B cell (primary cell): ENCODE results near the gene IARS1. TPM values are rescaled to one million over a fixed set of nuclear protein-coding genes. Genes with fewer than 3 reads are reported as not detected.

ENCODE experiments used
- ATAC-seq: fragments of 200-7000 bp; cut with Tn5 transposase; one replicate; pipeline ENCODE4 v1.10.0; 2021; ENCODE audit warnings: low read depth, mild to moderate bottlenecking, moderate number of reproducible peaks, moderate library complexity
- CTCF ChIA-PET: fragments of 350-600 bp; sonication (Branson Sonifier 250); formaldehyde crosslinking; loops from one replicate; lab custom pipeline; 2021; ENCODE audit warnings: antibody characterized with exemption, inconsistent platforms; lab: Charles Lee
- POLR2A ChIA-PET: fragments of 350-600 bp; sonication (Branson Sonifier 250); formaldehyde crosslinking; loops from one replicate; lab custom pipeline; 2021; ENCODE audit warnings: antibody characterized with exemption; lab: Charles Lee
- DNase-seq: peaks from one replicate; pipeline ENCODE4 v3.0.0; 2013
- H2AFZ ChIP-seq: 2 replicates; pipeline ENCODE4 v1.6.1; 2012; ENCODE audit warnings: mild to moderate bottlenecking, low read depth, low read length; ENCODE audit not compliant: insufficient read depth, poor library complexity, severe bottlenecking
- H3K27ac ChIP-seq, 2 donors: 1 replicate in 1 of 2; 2 replicates in 1 of 2; pipeline ENCODE4 v1.5.1; 2012 to 2013; ENCODE audit warnings: low read length in 2 of 2, mild to moderate bottlenecking in 2 of 2, moderate library complexity in 1 of 2
- H3K27me3 ChIP-seq, 4 experiments: fragments of 200-600 bp in 1 of 4; sonication (generic) in 1 of 4; replicated peaks in 1 of 4; 1 replicate in 2 of 4; 2 replicates in 2 of 4; pipeline versions ENCODE4 v1.6.1 to v1.7.0; 2013 to 2016; ENCODE audit warnings: low read length in 3 of 4, mild to moderate bottlenecking in 2 of 4, mixed read lengths in 1 of 4, moderate library complexity in 1 of 4; ENCODE audit not compliant: insufficient read depth in 4 of 4, control insufficient read depth in 3 of 4; ENCODE audit errors: control extremely low read depth in 1 of 4
- H3K36me3 ChIP-seq, 2 experiments: replicated peaks in 1 of 2; 1 replicate in 1 of 2; 2 replicates in 1 of 2; pipeline versions ENCODE4 v1.6.1 to v1.7.1; 2013; ENCODE audit warnings: low read length in 1 of 2; ENCODE audit not compliant: insufficient read depth in 2 of 2, control insufficient read depth in 1 of 2; ENCODE audit errors: control extremely low read depth in 1 of 2, extremely low read depth in 1 of 2
- H3K4me1 ChIP-seq, 2 donors: fragments of 200-600 bp in 1 of 2; sonication (generic) in 1 of 2; 1 replicate in 1 of 2; 2 replicates in 1 of 2; pipeline versions ENCODE4 v1.5.1 to v1.6.1; 2013 to 2017; ENCODE audit warnings: low read length in 2 of 2; ENCODE audit not compliant: control insufficient read depth in 2 of 2, insufficient read depth in 2 of 2
- H3K4me2 ChIP-seq: replicated peaks from 2 replicates; pipeline ENCODE3; 2012; ENCODE audit warnings: mild to moderate bottlenecking, low read depth, low read length; ENCODE audit not compliant: poor library complexity, severe bottlenecking
- H3K4me3 ChIP-seq, 5 experiments: fragments of 200-600 bp in 1 of 5; sonication (generic) in 1 of 5; 1 replicate in 3 of 5; 2 replicates in 2 of 5; pipeline versions ENCODE4 v1.5.1 to v1.7.0; 2011 to 2016; ENCODE audit warnings: low read length in 4 of 5, mild to moderate bottlenecking in 4 of 5, low read depth in 2 of 5, control low read depth in 1 of 5, moderate library complexity in 1 of 5; ENCODE audit not compliant: insufficient read depth in 1 of 5; ENCODE audit errors: control extremely low read depth in 1 of 5, extremely low read depth in 1 of 5
- H3K79me2 ChIP-seq: fragments of 200-600 bp; sonication (generic); one replicate; pipeline ENCODE4 v1.6.0; 2016; ENCODE audit warnings: low read length; ENCODE audit not compliant: control insufficient read depth, insufficient read depth
- H3K9ac ChIP-seq: fragments of 200-600 bp; sonication (generic); 2 replicates; pipeline ENCODE4 v1.6.1; 2017; ENCODE audit warnings: mild to moderate bottlenecking, low read length, moderate library complexity
- H3K9me3 ChIP-seq, 3 donors: one replicate each; pipeline versions ENCODE4 v1.6.1 to v1.7.1; 2013; ENCODE audit warnings: low read length in 2 of 3; ENCODE audit not compliant: control insufficient read depth in 2 of 3, insufficient read depth in 1 of 3; ENCODE audit errors: control extremely low read depth in 1 of 3
- H4K20me1 ChIP-seq: 2 replicates; pipeline ENCODE4 v1.6.0; 2012; ENCODE audit warnings: mild to moderate bottlenecking, low read length; ENCODE audit not compliant: insufficient read depth, control insufficient read depth, poor library complexity, severe bottlenecking
- H3K27ac Mint-ChIP-seq: one replicate; pipeline ENCODE4 v1.8.0; 2021; ENCODE audit warnings: mixed read lengths
- H3K27me3 Mint-ChIP-seq: one replicate; pipeline ENCODE4 v1.8.0; 2021; ENCODE audit warnings: mixed read lengths
- H3K4me1 Mint-ChIP-seq: one replicate; pipeline ENCODE4 v1.8.0; 2021; ENCODE audit warnings: mixed read lengths
- H3K4me3 Mint-ChIP-seq: one replicate; pipeline ENCODE4 v1.8.0; 2021; ENCODE audit warnings: mixed read lengths
- H3K9me3 Mint-ChIP-seq: one replicate; pipeline ENCODE4 v1.8.0; 2022; ENCODE audit warnings: mixed read lengths; ENCODE audit not compliant: insufficient read depth
- EZH2 ChIP-seq: IDR thresholded peaks from 2 replicates; pipeline ENCODE4 v1.6.1; 2012; ENCODE audit warnings: borderline replicate concordance, low read depth, mild to moderate bottlenecking, moderate library complexity, low read length; ENCODE audit not compliant: insufficient read depth, poor library complexity, severe bottlenecking
- WGBS: methylation state at CpG from one replicate; pipeline ENCODE4 v1.1.5; 2013; ENCODE audit warnings: missing lambda C conversion rate; ENCODE audit not compliant: insufficient coverage; 5-methylcytosine and 5-hydroxymethylcytosine counted together
- intact Hi-C: fragments of 100-400 bp; cut with micrococcal nuclease; formaldehyde crosslinking; loops from one replicate; pipeline ENCODE4 v1.10.0; 2022
- polyA plus RNA-seq: library from polyadenylated mRNA; depleted of rRNA; stranded (reverse); fragments of >200 nt; gene quantifications from 2 replicates; pipeline ENCODE4 v1.2.3, GENCODE V29; 2012
- total RNA-seq, 2 donors: library from RNA; stranded (reverse); fragments of 120-200 nt in 1 of 2; gene quantifications; 1 replicate in 1 of 2; 2 replicates in 1 of 2; pipeline versions ENCODE4 v1.2.3 to v1.2.4, GENCODE V29; 2013 to 2022
- TF ChIP-seq, protein P1 (sequence below): fragments of 200-600 bp; IDR thresholded peaks from one replicate; pipeline ENCODE4 v1.8.0; 2022; ENCODE audit warnings: antibody characterized with exemption, mild to moderate bottlenecking

Gene IARS1
- total and polyA plus RNA-seq, 2 donors (not counting 1 experiment from before 2014, with no cell fraction given), result 31.6 to 82.8 TPM

DNA sequence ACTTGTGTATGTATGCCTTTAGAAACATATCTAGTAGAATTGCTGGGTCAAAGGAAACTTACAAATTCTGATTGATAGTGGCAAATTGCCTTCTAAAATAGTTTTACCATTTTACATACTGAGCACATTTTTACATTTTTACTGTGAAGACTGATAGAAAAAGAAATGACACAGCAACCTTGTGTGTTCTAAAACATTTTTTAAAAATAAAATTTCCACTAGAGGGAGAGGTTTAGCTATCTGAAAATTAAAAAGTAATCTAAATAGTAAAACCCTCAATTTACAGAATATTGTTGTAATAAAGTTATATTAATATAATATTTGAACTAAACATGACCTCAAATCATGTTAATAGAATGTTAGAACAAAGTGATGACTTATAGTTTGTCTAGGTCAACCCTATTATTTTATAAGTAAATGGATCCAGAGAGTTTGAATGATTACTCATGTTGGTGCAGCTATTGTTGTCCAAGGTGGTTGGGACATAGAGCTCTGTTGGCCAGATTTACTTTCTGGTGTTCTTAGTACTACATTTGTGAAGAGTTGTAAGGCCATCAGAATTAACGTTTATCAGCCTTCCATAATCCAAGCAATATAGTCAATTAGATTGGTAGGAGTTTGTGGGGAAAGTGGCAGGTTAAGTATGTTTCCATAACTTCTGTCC, 49.5 kb upstream of the IARS1 start:
- H3K36me3 ChIP-seq, result peaks cover 8 to 14% of the 10 kb centered on the region in 2 experiments
- no peak for ATAC-seq

DNA sequence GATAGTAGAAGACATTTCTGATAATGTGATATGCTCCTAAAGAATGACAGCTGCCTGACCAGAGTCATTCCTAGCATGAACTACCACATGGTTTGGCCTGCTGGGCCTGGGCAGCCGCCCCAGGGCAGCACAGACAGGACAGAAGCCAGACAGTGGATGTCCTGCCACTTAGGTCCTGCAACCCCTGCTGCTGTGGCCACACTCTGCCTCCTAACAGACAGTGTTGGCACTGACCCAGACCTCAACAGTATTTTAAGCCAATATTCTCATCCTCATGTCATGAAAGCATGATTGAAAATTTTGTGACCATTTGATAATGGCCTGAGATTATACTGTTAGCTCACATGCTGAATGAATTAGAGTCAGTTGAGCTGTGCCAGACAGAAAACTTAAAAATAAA, 48.1 kb upstream of the IARS1 start:
- Histone ChIP-seq H3K79me2 (no peaks in the 10 kb centered on the region), H3K9me3 (peaks cover 0 to 6% (median 0%) of the 10 kb centered on the region in 3 donors), H4K20me1 (no peaks in the 10 kb centered on the region), H3K4me1 (no peaks in the 10 kb centered on the region), H2AFZ (no peak overlapping the region), H3K27ac (no peak overlapping the region), H3K36me3 (peaks cover 12 to 14% of the 10 kb centered on the region in 2 experiments), H3K4me3 (no peak overlapping the region), H3K27me3 (no peaks in the 10 kb centered on the region), H3K4me2 (no peak overlapping the region), H3K9ac (no peak overlapping the region)
- CTCF ChIA-PET, result no interaction called here
- ATAC-seq (no peak), DNase-seq (no peak)
- TF ChIP-seq, protein P1, sequence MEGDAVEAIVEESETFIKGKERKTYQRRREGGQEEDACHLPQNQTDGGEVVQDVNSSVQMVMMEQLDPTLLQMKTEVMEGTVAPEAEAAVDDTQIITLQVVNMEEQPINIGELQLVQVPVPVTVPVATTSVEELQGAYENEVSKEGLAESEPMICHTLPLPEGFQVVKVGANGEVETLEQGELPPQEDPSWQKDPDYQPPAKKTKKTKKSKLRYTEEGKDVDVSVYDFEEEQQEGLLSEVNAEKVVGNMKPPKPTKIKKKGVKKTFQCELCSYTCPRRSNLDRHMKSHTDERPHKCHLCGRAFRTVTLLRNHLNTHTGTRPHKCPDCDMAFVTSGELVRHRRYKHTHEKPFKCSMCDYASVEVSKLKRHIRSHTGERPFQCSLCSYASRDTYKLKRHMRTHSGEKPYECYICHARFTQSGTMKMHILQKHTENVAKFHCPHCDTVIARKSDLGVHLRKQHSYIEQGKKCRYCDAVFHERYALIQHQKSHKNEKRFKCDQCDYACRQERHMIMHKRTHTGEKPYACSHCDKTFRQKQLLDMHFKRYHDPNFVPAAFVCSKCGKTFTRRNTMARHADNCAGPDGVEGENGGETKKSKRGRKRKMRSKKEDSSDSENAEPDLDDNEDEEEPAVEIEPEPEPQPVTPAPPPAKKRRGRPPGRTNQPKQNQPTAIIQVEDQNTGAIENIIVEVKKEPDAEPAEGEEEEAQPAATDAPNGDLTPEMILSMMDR, result no peak
- TF ChIP-seq EZH2, result no peak
- Mint-ChIP-seq H3K27ac (no peak overlapping the region), H3K9me3 (no peaks in the 10 kb centered on the region), H3K4me1 (no peaks in the 10 kb centered on the region), H3K4me3 (no peak overlapping the region), H3K27me3 (no peaks in the 10 kb centered on the region)
- intact Hi-C loops, result no loop called here
- WGBS, result 100% methylated on average over 1 of the region's 1 CpG
- POLR2A ChIA-PET, result no interaction called here

More for the DNA sequence above, 49.5 kb upstream of the IARS1 start:
- Mint-ChIP-seq H3K27me3 (no peaks in the 10 kb centered on the region), H3K27ac (no peak overlapping the region), H3K4me3 (no peak overlapping the region), H3K9me3 (no peaks in the 10 kb centered on the region), H3K4me1 (no peaks in the 10 kb centered on the region)
- H3K4me1 ChIP-seq, result no peaks in the 10 kb centered on the region
- no peaks in the 10 kb centered on the region for H3K27me3 ChIP-seq
- POLR2A ChIA-PET, result no interaction called here
- H3K79me2 ChIP-seq, result no peaks in the 10 kb centered on the region
- intact Hi-C loops, result no loop called here
- WGBS, result no CpG with 5 or more reads among the region's 1 CpG
- H3K4me2 ChIP-seq, result no peak overlapping the region
- TF ChIP-seq EZH2, result no peak
- TF ChIP-seq, protein P1, result no peak
- H3K27ac ChIP-seq, result no peak overlapping the region
- no peak overlapping the region for H3K9ac ChIP-seq
- no peaks in the 10 kb centered on the region for H4K20me1 ChIP-seq
- H3K4me3 ChIP-seq, result no peak overlapping the region
- H2AFZ ChIP-seq, result no peak overlapping the region
- CTCF ChIA-PET, result interaction anchor here (1.3 kb wide), 1 partner anchor 9 kb away, joined by 3 read pairs; no protein-coding TSS in a partner anchor
- DNase-seq, result no peak
- peaks cover 0 to 6% (median 0%) of the 10 kb centered on the region in 3 donors for H3K9me3 ChIP-seq
